SK-N-MC (cell line): ENCODE results near the gene ASCC1.

Experiments used
- EZH2 ChIP-seq: fragments of 200-600 bp; sonication (generic); IDR thresholded peaks from one replicate; pipeline ENCODE4 v1.6.1; 2017; ENCODE audit warnings: antibody characterized with exemption
- FOXP2 ChIP-seq: optimal IDR thresholded peaks from 2 replicates; pipeline ENCODE3; 2011; ENCODE audit warnings: mild to moderate bottlenecking, moderate library complexity; ENCODE audit not compliant: insufficient read depth; ENCODE audit errors: extremely low read length, control extremely low read depth

DNA sequence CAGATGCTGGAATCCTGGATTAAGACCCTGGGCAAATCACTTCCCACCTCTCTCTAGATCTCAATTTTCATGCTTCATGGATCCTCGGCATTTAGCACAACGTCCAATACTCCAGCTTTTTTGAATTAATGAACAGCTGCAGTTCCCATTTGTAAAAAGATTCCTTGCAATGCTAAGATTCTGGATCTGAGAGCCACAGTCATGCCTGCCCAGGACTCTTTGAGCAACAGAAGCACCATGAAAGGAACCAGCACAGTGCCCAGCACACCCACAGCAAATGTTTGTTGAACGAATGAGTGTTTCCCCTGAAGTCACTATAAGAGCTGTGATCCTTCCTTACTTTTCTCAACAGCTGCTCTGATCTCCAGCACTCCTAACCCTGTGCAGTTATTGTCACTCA lies 36.9 kb upstream of the ASCC1 start:
- TF ChIP-seq FOXP2 = no peak
- TF ChIP-seq EZH2 = no peak
